LNCAP (cell line): Measurements from ENCODE around the gene GPR161.

Source experiments
- CTCF ChIP-seq: fragments of 450-650 bp; IDR thresholded peaks from 2 replicates; pipeline ENCODE4 v1.5.1; 2017; ENCODE audit warnings: mild to moderate bottlenecking

GPR161 gene

GRCh38 chr1:168134642-168135041 lies 2.1 kb downstream of the GPR161 start:
- no peak for TF ChIP-seq CTCF

- TF ChIP-seq CTCF: no peak
Observed at GRCh38 chr1:168134132-168134531, 2.6 kb downstream of the GPR161 start.

GRCh38 chr1:168129933-168130332 lies 6.8 kb downstream of the GPR161 start:
- no peak for TF ChIP-seq CTCF

- no peak for TF ChIP-seq CTCF
Observed at GRCh38 chr1:168127503-168127902, 9.2 kb downstream of the GPR161 start.

GRCh38 chr1:168125051-168125450 lies 11.7 kb downstream of the GPR161 start:
- no peak for TF ChIP-seq CTCF

- no peak for TF ChIP-seq CTCF
Observed at GRCh38 chr1:168121401-168122011, 15.2 kb downstream of the GPR161 start.

GRCh38 chr1:168119750-168120149 lies 17.0 kb downstream of the GPR161 start:
- TF ChIP-seq CTCF: no peak

GRCh38 chr1:168116327-168116799 lies 20.4 kb downstream of the GPR161 start:
- no peak for TF ChIP-seq CTCF
